BLaER1 (cell line): ENCODE results near the gene CTNNA2.

Experiments
- H3K27ac ChIP-seq: shearing (Covaris generic); formaldehyde crosslinking; 2 replicates; pipeline ENCODE4 v1.8.1; 2022
- H3K27me3 ChIP-seq: shearing (Covaris generic); formaldehyde crosslinking; 2 replicates; pipeline ENCODE4 v1.8.1; 2022
- H3K36me3 ChIP-seq: shearing (Covaris generic); formaldehyde crosslinking; 2 replicates; pipeline ENCODE4 v1.8.1; 2022
- H3K4me1 ChIP-seq: shearing (Covaris generic); formaldehyde crosslinking; 2 replicates; pipeline ENCODE4 v1.8.1; 2022
- H3K4me2 ChIP-seq: shearing (Covaris generic); formaldehyde crosslinking; 2 replicates; pipeline ENCODE4 v1.8.1; 2022
- H3K4me3 ChIP-seq: shearing (Covaris generic); formaldehyde crosslinking; 2 replicates; pipeline ENCODE4 v1.8.1; 2022
- H3K9ac ChIP-seq: shearing (Covaris generic); formaldehyde crosslinking; 2 replicates; pipeline ENCODE4 v1.8.1; 2022
- H3K9me3 ChIP-seq: shearing (Covaris generic); formaldehyde crosslinking; 2 replicates; pipeline ENCODE4 v1.8.1; 2022
- H4K20me1 ChIP-seq: shearing (Covaris generic); formaldehyde crosslinking; 2 replicates; pipeline ENCODE4 v1.8.1; 2022
- Cebpa-rat ChIP-seq: shearing (Covaris generic); IDR thresholded peaks from 2 replicates; pipeline ENCODE4 v1.8.1; 2022

Gene CTNNA2

DNA sequence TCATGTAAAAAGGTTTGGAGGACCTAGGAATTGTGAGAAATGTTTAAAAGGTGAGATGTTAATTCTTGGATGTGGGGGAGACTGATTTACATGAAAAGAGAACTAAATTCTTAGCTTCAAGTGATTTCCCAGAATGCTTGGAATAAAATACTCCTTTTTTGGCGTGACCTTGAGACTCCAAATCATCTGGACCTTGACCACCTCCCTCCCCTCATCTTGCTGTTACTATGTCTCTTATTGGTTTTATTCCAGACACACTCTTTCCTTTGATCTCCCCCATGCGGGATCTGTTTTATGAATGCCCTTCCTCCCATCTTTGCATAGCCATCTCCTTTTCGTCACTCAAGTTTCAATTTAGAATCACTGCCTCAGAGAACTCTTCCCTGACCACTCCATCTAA is 811.7 kb downstream of the CTNNA2 start:
- Histone ChIP-seq H3K9ac (no peak overlapping the region), H3K4me2 (no peak overlapping the region), H3K27ac (no peak overlapping the region), H3K4me3 (no peak overlapping the region), H3K36me3 (no peaks in the 10 kb centered on the region), H3K27me3 (peaks cover 20% of the 10 kb centered on the region), H3K4me1 (peaks cover 45% of the 10 kb centered on the region), H3K9me3 (no peaks in the 10 kb centered on the region), H4K20me1 (no peaks in the 10 kb centered on the region)
- TF ChIP-seq Cebpa-rat: no peak

DNA sequence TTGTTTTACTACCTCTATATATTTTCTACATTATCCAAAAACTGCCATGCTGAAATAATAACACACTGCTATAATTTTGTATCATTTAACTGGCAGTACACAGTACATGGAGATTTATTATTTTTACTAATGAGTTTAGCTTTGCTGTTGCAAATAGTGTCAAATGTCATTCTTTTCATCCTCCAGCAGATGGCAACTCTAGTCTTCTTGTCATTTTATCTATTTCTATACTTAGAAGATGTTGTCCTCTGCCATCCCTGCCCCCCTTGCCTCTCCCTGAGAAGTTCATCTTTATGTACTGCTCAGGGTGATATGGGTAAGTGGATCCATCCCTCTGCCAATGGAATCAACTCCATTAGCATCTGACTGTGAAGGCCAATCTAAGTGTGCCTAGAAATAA is 813.4 kb downstream of the CTNNA2 start:
- no peak for TF ChIP-seq Cebpa-rat
- Histone ChIP-seq H3K4me2 (peak overlapping the region; percentile 33), H3K4me1 (peaks cover 50% of the 10 kb centered on the region), H3K27me3 (peaks cover 20% of the 10 kb centered on the region), H3K36me3 (no peaks in the 10 kb centered on the region), H3K4me3 (no peak overlapping the region), H3K9me3 (no peaks in the 10 kb centered on the region), H3K27ac (no peak overlapping the region), H4K20me1 (no peaks in the 10 kb centered on the region), H3K9ac (no peak overlapping the region)

DNA sequence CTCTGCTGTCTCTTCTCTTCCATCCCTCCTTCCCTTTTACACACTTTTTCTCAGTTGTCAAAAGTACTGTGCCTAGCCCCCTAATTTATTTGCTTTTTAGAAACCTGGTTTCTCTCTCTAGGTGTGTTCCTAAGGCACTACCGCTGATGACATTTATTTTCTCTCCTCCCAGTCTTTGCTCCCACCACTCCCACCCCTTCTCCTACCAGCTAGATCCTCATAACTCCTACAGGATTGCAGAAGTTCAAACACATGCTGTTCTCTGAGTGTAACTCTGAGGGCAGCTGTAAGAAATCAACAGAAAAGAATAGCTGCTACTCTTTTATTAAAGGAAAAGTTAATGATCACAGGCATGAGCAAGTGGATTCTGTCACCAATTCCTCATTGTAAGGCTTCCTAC is 814.0 kb downstream of the CTNNA2 start:
- H3K27me3 ChIP-seq: peaks cover 16% of the 10 kb centered on the region
- no peaks in the 10 kb centered on the region for H3K36me3 ChIP-seq
- no peak for TF ChIP-seq Cebpa-rat
- no peak overlapping the region for H3K9ac ChIP-seq
- no peak overlapping the region for H3K4me3 ChIP-seq
- H4K20me1 ChIP-seq: no peaks in the 10 kb centered on the region
- H3K9me3 ChIP-seq: no peaks in the 10 kb centered on the region
- peaks cover 50% of the 10 kb centered on the region for H3K4me1 ChIP-seq
- peak overlapping the region; percentile 33 for H3K4me2 ChIP-seq
- H3K27ac ChIP-seq: no peak overlapping the region

DNA sequence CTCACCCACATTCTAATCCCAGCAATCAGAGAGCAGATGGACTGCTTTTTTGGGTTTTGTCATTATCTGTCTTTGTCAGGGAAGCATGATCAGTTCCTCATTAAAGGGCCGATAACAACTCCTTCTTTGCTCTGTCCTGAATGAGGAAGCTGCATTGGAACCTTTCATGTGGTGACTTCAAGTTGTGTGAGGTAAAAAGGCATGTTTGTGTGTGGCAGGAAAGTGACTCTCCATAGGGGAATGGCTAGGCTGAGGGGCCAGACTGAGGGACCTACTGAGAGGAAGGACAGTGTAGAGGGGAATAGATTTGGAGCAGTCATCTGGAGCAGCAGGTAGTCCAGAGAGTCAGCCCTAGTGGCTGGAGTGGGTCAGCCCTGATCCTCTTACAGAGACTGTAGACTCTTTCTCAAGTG is 815.3 kb downstream of the CTNNA2 start:
- no peak overlapping the region for H3K27ac ChIP-seq
- H3K4me1 ChIP-seq: peaks cover 42% of the 10 kb centered on the region
- H3K36me3 ChIP-seq: no peaks in the 10 kb centered on the region
- no peak for TF ChIP-seq Cebpa-rat
- H3K27me3 ChIP-seq: peaks cover 3% of the 10 kb centered on the region
- H3K4me2 ChIP-seq: peak overlapping the region; percentile 28; the same call in 1 of the 2 replicates
- no peak overlapping the region for H3K4me3 ChIP-seq
- H4K20me1 ChIP-seq: no peaks in the 10 kb centered on the region
- H3K9me3 ChIP-seq: no peaks in the 10 kb centered on the region
- no peak overlapping the region for H3K9ac ChIP-seq

DNA sequence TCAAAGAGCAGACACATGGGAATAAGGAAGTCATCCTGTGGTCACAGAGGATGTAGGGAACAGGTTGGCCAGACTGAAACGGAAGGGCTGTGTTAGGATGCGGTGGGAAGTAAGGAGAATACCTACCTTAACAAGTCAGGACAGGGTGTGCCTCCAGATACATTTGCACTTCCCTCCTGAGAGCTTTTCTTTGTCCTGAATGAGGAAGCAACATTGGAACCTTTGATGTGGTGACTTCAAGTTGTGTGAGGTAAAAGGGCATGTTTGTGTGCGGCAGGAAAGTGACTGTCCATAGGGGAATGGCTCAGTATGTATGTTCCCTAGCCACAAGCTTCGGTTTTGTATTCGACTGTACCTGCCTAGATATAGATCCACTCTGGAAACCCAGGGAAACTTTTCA is 816.6 kb downstream of the CTNNA2 start:
- no peaks in the 10 kb centered on the region for H3K27me3 ChIP-seq
- no peaks in the 10 kb centered on the region for H4K20me1 ChIP-seq
- no peak overlapping the region for H3K4me3 ChIP-seq
- H3K9ac ChIP-seq: no peak overlapping the region
- no peak overlapping the region for H3K27ac ChIP-seq
- H3K9me3 ChIP-seq: no peaks in the 10 kb centered on the region
- H3K36me3 ChIP-seq: no peaks in the 10 kb centered on the region
- peaks cover 42% of the 10 kb centered on the region for H3K4me1 ChIP-seq
- H3K4me2 ChIP-seq: peak overlapping the region; percentile 25
- no peak for TF ChIP-seq Cebpa-rat

DNA sequence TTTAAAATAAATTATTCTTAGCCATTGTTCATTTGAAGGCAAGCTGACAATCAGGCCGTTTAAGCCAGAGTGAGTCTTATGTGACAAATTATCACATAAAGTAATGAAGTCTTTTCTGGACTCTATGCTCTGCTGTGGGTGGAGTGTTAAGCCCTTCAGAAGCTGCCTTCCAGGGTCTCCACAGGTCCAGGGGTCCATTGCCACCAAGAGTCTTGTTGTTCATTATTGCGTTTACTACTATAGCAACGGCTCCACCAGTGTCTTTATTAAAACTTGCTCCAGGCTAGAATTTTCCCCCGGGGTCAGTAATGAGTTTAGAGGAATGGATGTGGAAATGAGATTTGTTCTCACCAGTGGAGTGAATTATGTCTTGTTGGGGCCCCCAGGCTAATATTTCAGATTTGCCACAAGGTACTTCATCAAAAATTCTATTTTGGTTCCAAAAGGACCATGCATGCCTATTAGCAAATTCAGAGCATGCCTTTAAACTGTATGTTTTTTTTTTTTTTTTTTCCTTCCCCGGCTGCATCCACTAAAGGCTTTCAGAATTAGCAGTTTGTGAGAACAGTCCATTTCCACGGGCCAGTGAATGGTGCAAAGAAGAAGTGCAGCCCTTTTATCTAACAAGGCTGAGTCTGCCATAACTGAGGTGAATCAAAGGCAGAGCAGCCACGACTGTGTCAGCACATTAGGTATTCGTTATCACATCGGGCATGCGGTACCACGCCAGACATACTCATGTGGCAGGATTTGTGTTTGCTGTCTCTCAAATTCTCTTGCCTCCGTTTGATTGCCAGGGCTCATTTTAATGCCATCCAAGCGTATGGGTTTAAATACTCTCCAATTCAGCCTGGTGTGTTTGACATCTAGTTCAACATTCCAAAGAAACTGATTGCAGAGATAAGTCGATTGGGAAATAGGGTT is 817.9 kb downstream of the CTNNA2 start:
- no peaks in the 10 kb centered on the region for H3K27me3 ChIP-seq
- H3K4me1 ChIP-seq: peaks cover 37% of the 10 kb centered on the region
- no peak overlapping the region for H3K4me3 ChIP-seq
- H3K9me3 ChIP-seq: no peaks in the 10 kb centered on the region
- TF ChIP-seq Cebpa-rat: no peak
- H3K36me3 ChIP-seq: no peaks in the 10 kb centered on the region
- no peaks in the 10 kb centered on the region for H4K20me1 ChIP-seq
- no peak overlapping the region for H3K9ac ChIP-seq
- no peak overlapping the region for H3K4me2 ChIP-seq
- no peak overlapping the region for H3K27ac ChIP-seq

DNA sequence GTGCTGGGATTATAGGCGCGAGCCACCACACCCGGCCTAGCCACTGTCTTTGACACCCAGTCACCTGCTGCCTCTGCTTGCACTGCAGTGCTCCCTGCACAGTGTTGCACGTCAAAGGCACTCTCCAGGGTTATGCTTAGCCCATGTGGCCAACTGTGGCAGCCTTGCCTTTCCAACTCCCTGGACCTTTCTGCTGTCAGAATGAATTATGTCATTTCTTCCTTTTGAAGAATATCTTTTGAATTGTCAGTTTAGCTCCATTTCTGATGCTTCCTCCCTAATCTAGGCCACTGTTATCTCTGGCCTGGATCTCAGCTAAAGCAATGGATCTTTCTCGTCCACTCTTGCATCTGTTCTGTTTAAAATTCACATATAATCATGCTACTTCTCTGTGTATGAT is 821.0 kb downstream of the CTNNA2 start:
- H3K27ac ChIP-seq: no peak overlapping the region
- no peak overlapping the region for H3K9ac ChIP-seq
- no peaks in the 10 kb centered on the region for H4K20me1 ChIP-seq
- H3K9me3 ChIP-seq: no peaks in the 10 kb centered on the region
- no peaks in the 10 kb centered on the region for H3K27me3 ChIP-seq
- no peak overlapping the region for H3K4me3 ChIP-seq
- H3K36me3 ChIP-seq: no peaks in the 10 kb centered on the region
- no peak for TF ChIP-seq Cebpa-rat
- no peak overlapping the region for H3K4me2 ChIP-seq
- H3K4me1 ChIP-seq: peaks cover 10% of the 10 kb centered on the region

DNA sequence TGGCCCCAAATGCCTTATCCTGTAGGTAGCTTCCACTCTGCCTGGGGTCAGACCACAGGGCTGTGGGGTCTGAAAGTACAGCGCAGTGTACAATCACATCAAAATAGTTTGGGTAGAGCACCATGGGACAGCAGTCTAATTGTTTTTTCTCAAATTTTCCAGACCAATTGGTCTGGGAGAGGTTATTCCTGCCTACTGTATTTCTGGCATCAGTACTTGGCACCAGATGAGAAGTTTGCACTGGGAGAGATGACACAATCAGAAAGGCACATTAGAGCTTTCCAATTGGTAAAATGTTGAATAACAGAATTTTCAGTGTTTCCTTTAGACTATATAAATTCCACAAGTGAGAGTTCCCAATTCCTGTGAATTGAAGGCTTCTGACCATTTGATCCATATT is 822.6 kb downstream of the CTNNA2 start:
- no peaks in the 10 kb centered on the region for H4K20me1 ChIP-seq
- H3K27ac ChIP-seq: no peak overlapping the region
- H3K27me3 ChIP-seq: no peaks in the 10 kb centered on the region
- H3K4me1 ChIP-seq: no peaks in the 10 kb centered on the region
- H3K4me2 ChIP-seq: no peak overlapping the region
- H3K4me3 ChIP-seq: no peak overlapping the region
- H3K9ac ChIP-seq: no peak overlapping the region
- H3K36me3 ChIP-seq: no peaks in the 10 kb centered on the region
- no peaks in the 10 kb centered on the region for H3K9me3 ChIP-seq
- TF ChIP-seq Cebpa-rat: no peak

DNA sequence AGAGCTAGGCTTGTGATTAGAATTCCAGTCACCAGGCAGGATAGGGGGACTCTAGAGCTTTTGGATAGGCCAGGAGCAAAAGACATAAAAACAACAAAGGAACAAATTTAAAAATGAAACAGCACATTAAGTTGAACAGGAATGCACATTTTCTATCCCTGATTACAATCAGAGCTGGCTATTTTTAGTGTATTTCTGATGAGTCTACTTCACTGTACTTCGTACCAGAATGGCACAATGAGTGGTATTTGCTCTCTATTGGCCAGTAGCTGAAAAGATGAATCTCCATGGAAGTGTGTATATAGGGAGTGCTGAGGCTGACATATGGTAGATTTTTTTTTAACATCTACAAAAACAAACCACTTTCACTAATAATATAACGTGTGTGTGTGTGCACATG is 825.9 kb downstream of the CTNNA2 start:
- H3K36me3 ChIP-seq: no peaks in the 10 kb centered on the region
- no peaks in the 10 kb centered on the region for H3K9me3 ChIP-seq
- no peaks in the 10 kb centered on the region for H4K20me1 ChIP-seq
- H3K9ac ChIP-seq: no peak overlapping the region
- TF ChIP-seq Cebpa-rat: no peak
- no peak overlapping the region for H3K4me3 ChIP-seq
- H3K27ac ChIP-seq: no peak overlapping the region
- H3K4me2 ChIP-seq: no peak overlapping the region
- H3K27me3 ChIP-seq: no peaks in the 10 kb centered on the region
- H3K4me1 ChIP-seq: no peaks in the 10 kb centered on the region

DNA sequence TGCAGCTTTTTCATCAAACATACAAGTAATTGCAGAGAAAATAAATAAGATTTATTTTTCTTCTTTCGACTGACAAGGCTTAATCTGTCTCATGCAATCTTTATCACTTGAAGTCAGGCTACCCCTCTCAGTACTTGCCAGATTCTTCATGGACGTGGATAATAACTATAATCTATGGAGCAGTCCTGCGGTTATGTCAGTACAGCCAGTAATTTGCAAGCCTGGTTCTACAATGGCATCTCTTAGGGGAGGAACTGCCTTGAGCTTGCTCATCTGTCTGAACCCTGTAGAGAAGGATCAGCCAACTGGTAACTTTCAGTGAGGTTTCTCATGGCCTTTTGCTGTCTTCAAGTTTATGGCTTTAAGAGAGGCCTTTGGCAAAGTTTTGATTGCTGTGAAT is 827.2 kb downstream of the CTNNA2 start:
- Histone ChIP-seq H3K4me2 (no peak overlapping the region), H3K9me3 (no peaks in the 10 kb centered on the region; the same call in 1 of the 2 replicates), H3K27me3 (no peaks in the 10 kb centered on the region), H3K36me3 (no peaks in the 10 kb centered on the region), H3K4me1 (no peaks in the 10 kb centered on the region), H4K20me1 (no peaks in the 10 kb centered on the region), H3K9ac (no peak overlapping the region), H3K4me3 (no peak overlapping the region), H3K27ac (no peak overlapping the region)
- no peak for TF ChIP-seq Cebpa-rat
